HG02623 (cell line): ENCODE data around the gene GTF2F2.

ENCODE experiments used
- ATAC-seq: cut with Tn5 transposase; IDR thresholded peaks from one replicate; pipeline ENCODE4 v1.9.1; 2021; ENCODE audit warnings: moderate library complexity; ENCODE audit not compliant: unreplicated experiment

The GTF2F2 gene

GRCh38 chr13:45209229-45209628 lies 88.9 kb downstream of the GTF2F2 start:
- ATAC-seq, result no peak

GRCh38 chr13:45215392-45216077 lies 95.2 kb downstream of the GTF2F2 start:
- no peak for ATAC-seq

DNA sequence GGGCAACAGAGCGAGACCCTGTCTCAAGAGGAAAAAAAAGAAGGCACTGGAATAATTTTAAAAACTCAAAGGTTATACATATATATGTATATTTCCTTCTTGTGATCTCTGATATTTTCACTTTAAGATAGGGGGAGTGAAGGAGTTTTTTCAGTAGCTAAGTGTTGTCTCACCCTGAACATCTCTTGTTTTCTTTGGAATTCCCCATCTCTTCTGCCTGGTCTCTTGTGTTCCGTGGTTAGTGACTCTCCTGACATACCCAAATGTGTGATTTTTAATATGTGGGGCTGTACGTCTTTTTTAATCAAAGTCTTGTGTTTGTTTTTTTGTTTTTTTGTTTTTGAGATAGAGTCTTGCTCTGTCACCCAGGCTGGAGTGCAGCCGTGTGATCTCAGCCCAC lies 95.9 kb downstream of the GTF2F2 start:
- ATAC-seq, result no peak

- no peak for ATAC-seq
These were observed 98.4 kb downstream of the GTF2F2 start for GRCh38 chr13:45218689-45219088.

GRCh38 chr13:45219123-45219891 lies 99.0 kb downstream of the GTF2F2 start:
- ATAC-seq, result no peak

DNA sequence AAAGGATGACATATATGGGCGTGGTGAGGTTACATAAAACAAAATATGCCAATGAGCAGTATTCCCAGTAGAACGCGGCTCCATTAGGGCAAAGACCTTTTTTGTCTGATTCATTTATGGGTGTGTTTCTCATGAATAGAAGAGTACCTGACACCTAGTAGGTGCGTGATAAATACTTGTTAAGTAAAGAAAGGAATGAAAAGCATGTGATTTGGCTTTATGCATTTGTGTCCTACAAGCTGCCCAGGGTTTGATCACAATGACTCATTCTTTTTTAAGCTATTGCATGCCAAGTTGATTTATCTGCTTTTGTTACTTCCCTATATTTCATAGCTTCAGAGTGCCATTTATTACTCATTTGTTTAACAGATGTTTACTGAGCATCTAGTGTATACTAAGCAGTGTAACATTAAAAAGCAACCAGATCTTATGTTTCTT lies 99.6 kb downstream of the GTF2F2 start:
- no peak for ATAC-seq

- ATAC-seq, result no peak
These were observed 100.1 kb downstream of the GTF2F2 start for GRCh38 chr13:45220403-45220802.

GRCh38 chr13:45222516-45222915 lies 102.2 kb downstream of the GTF2F2 start:
- no peak for ATAC-seq

DNA sequence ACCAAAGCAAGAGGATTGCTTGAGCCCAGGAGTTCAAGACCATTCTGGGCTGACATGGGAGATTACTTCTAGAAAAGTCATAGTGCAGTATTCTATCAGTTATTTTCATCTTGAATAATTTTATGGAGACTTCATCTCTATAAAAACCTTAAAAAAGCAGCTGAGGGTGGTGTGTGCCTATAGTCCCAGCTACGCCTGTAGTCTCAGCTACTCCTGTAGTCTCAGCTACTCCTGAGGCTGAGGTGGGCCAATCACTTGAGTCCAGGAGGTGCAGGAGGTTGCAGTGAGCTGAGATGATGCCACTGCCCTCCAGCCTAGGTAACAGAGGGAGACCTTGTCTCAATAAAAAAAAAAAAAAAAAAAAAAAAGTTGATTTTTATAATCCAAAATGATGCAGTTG lies 102.6 kb downstream of the GTF2F2 start:
- ATAC-seq, result no peak

- no peak for ATAC-seq
These were observed 103.9 kb downstream of the GTF2F2 start for GRCh38 chr13:45224176-45224575.

DNA sequence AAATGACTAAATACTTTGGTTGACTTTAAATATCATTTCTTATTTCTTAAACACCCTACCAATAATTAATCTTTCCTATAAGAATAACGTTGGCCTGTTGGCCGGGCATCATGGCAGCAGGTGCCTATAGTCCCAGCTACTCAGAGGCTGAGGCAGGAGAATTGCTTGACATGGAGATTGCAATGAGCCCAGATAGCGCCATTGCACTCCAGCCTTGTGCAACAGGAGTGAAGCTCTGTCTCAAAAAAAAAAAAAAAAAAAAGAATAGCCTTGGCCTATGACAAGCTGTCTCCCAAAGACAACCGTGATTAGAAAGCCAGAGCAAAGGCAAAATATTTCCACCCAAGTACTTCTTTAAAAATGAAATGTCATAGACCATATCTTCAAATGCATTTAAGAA lies 105.1 kb downstream of the GTF2F2 start:
- no peak for ATAC-seq

- no peak for ATAC-seq
These were observed 105.7 kb downstream of the GTF2F2 start for GRCh38 chr13:45226024-45226423.

DNA sequence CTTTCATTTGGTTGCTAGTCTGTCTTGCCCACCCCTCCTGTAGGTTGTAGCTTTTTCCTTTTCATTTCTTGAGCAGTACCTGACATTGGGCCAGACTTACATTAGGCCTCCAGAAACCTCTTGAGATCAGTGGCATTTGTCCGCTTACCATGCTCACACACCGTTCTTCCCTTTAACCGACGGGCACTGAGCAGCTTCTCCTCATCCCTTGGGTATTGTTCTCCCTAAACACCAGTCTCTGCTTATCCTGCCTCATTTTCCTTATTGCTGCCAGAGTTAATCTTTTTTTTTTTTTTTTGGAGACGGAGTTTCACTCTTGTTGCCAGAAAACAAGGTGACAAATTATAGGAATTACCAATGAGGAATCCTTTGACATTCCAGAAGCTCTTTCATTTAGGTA lies 107.7 kb downstream of the GTF2F2 start:
- no peak for ATAC-seq

GRCh38 chr13:45229172-45229571 lies 108.9 kb downstream of the GTF2F2 start:
- ATAC-seq, result no peak

GRCh38 chr13:45231305-45231704 lies 111.0 kb downstream of the GTF2F2 start:
- ATAC-seq, result no peak

GRCh38 chr13:45231722-45232121 lies 111.4 kb downstream of the GTF2F2 start:
- ATAC-seq, result no peak

DNA sequence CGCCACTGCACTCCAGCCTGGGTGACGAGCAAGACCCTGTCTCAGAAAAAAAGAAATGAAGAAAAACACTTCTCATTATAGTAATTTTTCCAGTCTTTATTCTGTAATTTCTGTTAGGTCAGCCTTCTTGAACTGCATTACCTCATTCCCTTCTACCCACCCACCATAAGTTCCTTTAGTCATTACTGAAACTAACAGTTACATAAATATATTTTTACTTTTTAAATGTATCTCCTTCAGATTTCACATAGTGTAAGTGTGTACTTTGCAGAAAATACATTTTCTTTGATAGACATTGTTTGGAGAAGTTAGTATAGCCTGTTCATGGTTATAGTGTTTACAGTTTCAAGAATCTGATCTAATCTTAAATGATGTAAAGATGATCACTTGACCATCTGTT lies 112.3 kb downstream of the GTF2F2 start:
- ATAC-seq, result no peak

DNA sequence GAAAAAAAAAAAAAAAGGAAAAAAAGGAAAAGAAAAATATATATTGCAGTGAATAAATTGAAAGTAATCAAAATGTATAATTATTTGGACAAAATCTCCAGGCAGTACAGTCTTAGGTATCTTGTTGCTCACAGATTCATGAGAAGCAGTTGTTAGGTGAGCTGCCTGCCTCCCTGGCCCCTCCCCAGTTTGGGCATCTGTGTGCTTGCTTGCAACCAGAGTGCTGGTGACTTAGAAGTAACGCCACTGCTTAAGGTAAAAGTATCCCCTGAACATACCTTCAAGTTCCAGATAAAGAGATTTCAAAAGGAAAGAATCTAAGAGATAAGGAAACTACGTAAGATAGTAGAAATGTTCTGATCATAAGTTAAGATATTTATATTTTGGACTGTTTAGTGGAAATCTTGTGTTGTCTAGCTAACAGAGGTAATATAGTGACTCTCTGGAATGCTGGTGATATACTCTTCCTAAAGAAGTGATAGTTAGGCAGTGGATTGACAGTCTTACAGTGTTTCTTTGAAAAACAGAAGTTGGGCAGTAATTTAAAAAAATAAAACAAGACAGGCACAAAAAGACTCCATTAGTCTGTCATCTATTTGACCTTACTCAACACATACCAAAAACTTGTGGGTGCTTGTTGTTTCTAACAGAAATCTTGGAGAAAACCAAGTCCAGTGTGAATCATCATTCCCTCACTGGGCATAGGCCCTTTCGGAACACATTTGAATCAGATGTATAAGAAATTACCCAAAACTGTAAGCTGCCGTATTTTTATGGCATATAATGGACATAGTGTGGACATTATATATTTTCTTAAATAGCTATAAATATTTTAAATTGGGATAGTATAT lies 118.9 kb downstream of the GTF2F2 start:
- ATAC-seq, result no peak

DNA sequence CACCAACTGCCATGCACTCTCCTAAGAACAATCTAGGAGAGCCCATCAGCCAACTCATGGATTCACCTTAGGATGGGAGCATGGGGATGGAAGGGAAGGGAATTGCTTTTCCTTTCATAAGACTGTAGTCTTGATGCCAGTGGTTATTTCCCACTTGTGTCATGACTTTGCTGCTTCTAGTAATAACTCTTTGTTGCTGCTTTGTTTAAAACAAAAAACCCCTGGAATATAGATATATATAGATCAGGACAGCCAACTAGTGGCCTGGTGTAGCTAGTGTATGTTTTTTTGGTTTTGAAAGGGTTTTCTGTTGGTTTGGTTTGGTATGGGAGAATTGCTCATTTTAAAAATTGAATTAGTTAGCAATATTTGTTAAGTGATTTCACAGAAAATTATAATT lies 119.8 kb downstream of the GTF2F2 start:
- ATAC-seq, result no peak

- no peak for ATAC-seq
These were observed 121.8 kb downstream of the GTF2F2 start for GRCh38 chr13:45242070-45242469.

GRCh38 chr13:45242524-45242923 lies 122.2 kb downstream of the GTF2F2 start:
- no peak for ATAC-seq

DNA sequence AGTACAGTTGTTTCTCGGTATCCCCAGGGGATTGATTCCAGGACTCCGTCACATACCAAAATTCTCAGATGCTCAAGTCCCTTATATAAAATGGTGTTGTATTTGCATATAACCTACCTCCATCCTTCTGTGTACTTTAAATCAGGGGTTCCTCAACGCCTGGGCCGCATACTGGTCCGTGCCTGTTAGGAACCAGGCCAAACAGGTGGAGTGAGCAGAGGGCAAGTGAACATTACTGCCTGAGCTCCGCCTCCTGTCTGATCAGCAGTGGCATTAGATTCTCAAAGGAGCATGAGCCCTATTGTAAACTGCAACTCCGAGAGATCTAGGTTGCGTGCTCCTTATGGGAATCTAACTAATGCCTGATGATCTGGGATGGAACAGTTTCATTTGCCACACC lies 122.8 kb downstream of the GTF2F2 start:
- ATAC-seq, result no peak
